ENCODE data around the gene CMTM2. TPM values are rescaled to one million over a fixed set of nuclear protein-coding genes. Genes with fewer than 3 reads are reported as not detected.

CMTM2 gene
- total and polyA plus RNA-seq, 9 of the 15 experiments (the other 6 are each of a cell fraction or from before 2014, with no cell fraction given), result not detected

GRCh38 chr16:66590322-66590721 lies 11.1 kb downstream of the CMTM2 start:
- FAIRE-seq, result peak; percentile 51
- Histone ChIP-seq H3K27ac (ENCODE audit: extremely low read depth, low read depth, low read length) (no peak overlapping the region), H3K27me3 (ENCODE audit: control insufficient read depth in 2 of 2, insufficient read depth in 2 of 2, low read length in 2 of 2) (peaks cover 0 to 3% of the 10 kb centered on the region in 2 experiments; a peak in 1 of 5 replicates), H3K9me3 (replicated peaks; ENCODE audit: control insufficient read depth, insufficient read depth, low read depth, low read length) (no peaks in the 10 kb centered on the region), H3K79me2 (ENCODE audit: control insufficient read depth, insufficient read depth, low read length) (no peaks in the 10 kb centered on the region), H3K4me2 (ENCODE audit: insufficient read depth, low read length) (no peak overlapping the region), H2AFZ (ENCODE audit: low read depth, low read length) (no peak overlapping the region), H4K20me1 (replicated peaks; ENCODE audit: control insufficient read depth, insufficient read depth, low read length) (no peaks in the 10 kb centered on the region), H3K9me1 (ENCODE audit: control insufficient read depth, insufficient read depth, low read length) (no peaks in the 10 kb centered on the region), H3K4me3 (no peak overlapping the region), H3K9ac (ENCODE audit: insufficient read depth in 1 of 2, low read depth in 2 of 2, low read length in 2 of 2) (no peak overlapping the region), H3K4me1 (replicated peaks in 1 of 2; ENCODE audit: control insufficient read depth in 2 of 2, insufficient read depth in 2 of 2, low read length in 2 of 2) (no peaks in the 10 kb centered on the region; a peak in 1 of 5 replicates), H3K36me3 (ENCODE audit: control insufficient read depth, insufficient read depth, low read length) (no peaks in the 10 kb centered on the region)
- TF ChIP-seq ILK (tag; IDR thresholded peaks at IDR 0.05; ENCODE audit: borderline replicate concordance, low read depth), result no peak
- 0 out of 2 replicates have a peak, but pooled peaks have one; percentile 8 for TF ChIP-seq MAFG (tag; conservative IDR thresholded peaks at IDR 0.05)
- intact Hi-C loops (cut with micrococcal nuclease) (no loop called here), in situ Hi-C loops (cut with MboI) (loop anchor here (5.0 kb wide), 1 partner anchor 183 kb away; no protein-coding TSS in a partner anchor)
- no peak for DNase-seq (ENCODE audit: extremely low read depth in 1 of 4, low spot score in 3 of 4)
- no TSS peak for BruUV-seq (replicated peaks)
- CTCF ChIA-PET (ENCODE audit: low intra/inter-chr PET ratio), result interaction anchor here (1.5 to 3.5 kb wide), 2 partner anchors 79 to 184 kb away, joined by 7 to 22 read pairs; no protein-coding TSS in a partner anchor
- POLR2A ChIA-PET, result interaction anchor here (0.7 to 0.9 kb wide), 2 partner anchors 41 to 183 kb away, joined by 3 to 5 read pairs; partner anchors contain the start of gene TK2
- ATAC-seq, result no peak
- WGBS (ENCODE audit: insufficient coverage, low coverage, missing lambda C conversion rate), result 32% methylated on average over 8 of the region's 8 CpGs

GRCh38 chr16:66591018-66591417 lies 11.8 kb downstream of the CMTM2 start:
- peaks cover 0 to 8% of the 10 kb centered on the region in 2 experiments; a peak in 1 of 5 replicates for H3K27me3 ChIP-seq (ENCODE audit: control insufficient read depth in 2 of 2, insufficient read depth in 2 of 2, low read length in 2 of 2)
- no peaks in the 10 kb centered on the region for H4K20me1 ChIP-seq (replicated peaks; ENCODE audit: control insufficient read depth, insufficient read depth, low read length)
- H3K4me1 ChIP-seq (replicated peaks in 1 of 2; ENCODE audit: control insufficient read depth in 2 of 2, insufficient read depth in 2 of 2, low read length in 2 of 2), result no peaks in the 10 kb centered on the region; a peak in 1 of 5 replicates
- CTCF ChIA-PET (ENCODE audit: low intra/inter-chr PET ratio), result interaction anchor here (3.5 kb wide), 1 partner anchor 184 kb away, joined by 22 read pairs; no protein-coding TSS in a partner anchor
- H3K27ac ChIP-seq (ENCODE audit: extremely low read depth, low read depth, low read length), result no peak overlapping the region
- no peaks in the 10 kb centered on the region for H3K79me2 ChIP-seq (ENCODE audit: control insufficient read depth, insufficient read depth, low read length)
- no peak overlapping the region for H3K4me3 ChIP-seq
- no peaks in the 10 kb centered on the region for H3K36me3 ChIP-seq (ENCODE audit: control insufficient read depth, insufficient read depth, low read length)
- in situ Hi-C loops (cut with MboI) (loop anchor here (5.0 kb wide), 1 partner anchor 184 kb away; no protein-coding TSS in a partner anchor), intact Hi-C loops (cut with micrococcal nuclease) (no loop called here)
- POLR2A ChIA-PET, result interaction anchor here (0.9 kb wide), 1 partner anchor 184 kb away, joined by 3 read pairs; no protein-coding TSS in a partner anchor
- BruUV-seq (replicated peaks), result no TSS peak
- no peak for ATAC-seq
- no peak overlapping the region for H3K9ac ChIP-seq (ENCODE audit: insufficient read depth in 1 of 2, low read depth in 2 of 2, low read length in 2 of 2)
- H3K9me3 ChIP-seq (replicated peaks; ENCODE audit: control insufficient read depth, insufficient read depth, low read depth, low read length), result no peaks in the 10 kb centered on the region
- no peak for FAIRE-seq
- WGBS (ENCODE audit: insufficient coverage, low coverage, missing lambda C conversion rate), result 42% methylated on average over 4 of the region's 4 CpGs
- H3K9me1 ChIP-seq (ENCODE audit: control insufficient read depth, insufficient read depth, low read length), result no peaks in the 10 kb centered on the region
- H3K4me2 ChIP-seq (ENCODE audit: insufficient read depth, low read length), result no peak overlapping the region
- no peak overlapping the region for H2AFZ ChIP-seq (ENCODE audit: low read depth, low read length)
- DNase-seq (ENCODE audit: extremely low read depth in 1 of 4, low spot score in 3 of 4), result no peak
- TF ChIP-seq TSHZ1 (CRISPR knock-in tag; IDR thresholded peaks at IDR 0.05), result no peak
- TF ChIP-seq C11orf30 (IDR thresholded peaks at IDR 0.05; ENCODE audit: low read depth), result peak; percentile 81
- no peak for TF ChIP-seq ASH1L (IDR thresholded peaks at IDR 0.05; ENCODE audit: borderline replicate concordance, low read depth, partially characterized antibody)
- peak; percentile 62 for TF ChIP-seq MAFG (tag; conservative IDR thresholded peaks at IDR 0.05)
- no peak for TF ChIP-seq HMG20A (CRISPR knock-in tag; conservative IDR thresholded peaks at IDR 0.05)
- TF ChIP-seq DLX4 (CRISPR knock-in tag; IDR thresholded peaks at IDR 0.05), result no peak
- TF ChIP-seq CBX1 (IDR thresholded peaks at IDR 0.05; ENCODE audit: low read depth), result no peak
- TF ChIP-seq MAFF (IDR thresholded peaks at IDR 0.05; ENCODE audit: low read length), result peak; percentile 42; the same call in 1 of the 2 replicates
- TF ChIP-seq ZNF121 (CRISPR knock-in tag; conservative IDR thresholded peaks at IDR 0.05), result no peak
- peak; percentile 88 for TF ChIP-seq ZNF316 (IDR thresholded peaks at IDR 0.05)
- TF ChIP-seq MAFK (IDR thresholded peaks at IDR 0.05; ENCODE audit: low read length), result peak; percentile 54; the same call in 1 of the 2 replicates

All from K562 (cell line).